Tibial artery (tissue), 4 donors: ENCODE measurements around the gene MPHOSPH9.

Experiments used
- DNase-seq, 2 donors: peaks; one replicate each; pipeline ENCODE4 v3.0.0-alpha.2; 2019
- H3K27ac ChIP-seq, 2 donors: fragments of 200-600 bp; sonication (generic) in 1 of 2; 1 replicate in 1 of 2; 2 replicates in 1 of 2; pipeline ENCODE4 v1.5.1; 2018 to 2019; ENCODE audit warnings: mild to moderate bottlenecking in 1 of 2
- H3K27me3 ChIP-seq, 2 donors: fragments of 200-600 bp; sonication (generic) in 1 of 2; one replicate each; pipeline versions ENCODE4 v1.5.1 to v1.6.0; 2016 to 2019
- H3K36me3 ChIP-seq, 3 donors: fragments of 200-600 bp; sonication (generic) in 2 of 3; one replicate each; pipeline ENCODE4 v1.5.1; 2016 to 2019; ENCODE audit warnings: mild to moderate bottlenecking in 2 of 3
- H3K4me1 ChIP-seq, 4 donors: fragments of 200-600 bp; sonication (generic) in 2 of 4; 1 replicate in 3 of 4; 2 replicates in 1 of 4; pipeline ENCODE4 v1.5.1; 2016 to 2019
- H3K4me3 ChIP-seq, 2 donors: fragments of 200-600 bp; sonication (generic) in 1 of 2; 1 replicate in 1 of 2; 2 replicates in 1 of 2; pipeline ENCODE4 v1.5.1; 2018 to 2019; ENCODE audit warnings: mild to moderate bottlenecking in 2 of 2
- H3K9me3 ChIP-seq, 3 donors: fragments of 200-600 bp; sonication (generic) in 1 of 3; one replicate each; pipeline ENCODE4 v1.5.1; 2016 to 2019
- CTCF ChIP-seq, 2 experiments: fragments of 200-600 bp in 1 of 2; fragments of 450-650 bp in 1 of 2; IDR thresholded peaks; one replicate each; pipeline ENCODE4 v1.5.1; 2017 to 2019; ENCODE audit warnings: antibody characterized with exemption in 2 of 2, mild to moderate bottlenecking in 1 of 2, moderate library complexity in 1 of 2
- intact Hi-C: fragments of 100-400 bp; cut with DNase I; formaldehyde crosslinking; loops from one replicate; pipeline ENCODE4 v1.15.0; 2023; ENCODE audit warnings: low total_unique reads

Gene MPHOSPH9

DNA sequence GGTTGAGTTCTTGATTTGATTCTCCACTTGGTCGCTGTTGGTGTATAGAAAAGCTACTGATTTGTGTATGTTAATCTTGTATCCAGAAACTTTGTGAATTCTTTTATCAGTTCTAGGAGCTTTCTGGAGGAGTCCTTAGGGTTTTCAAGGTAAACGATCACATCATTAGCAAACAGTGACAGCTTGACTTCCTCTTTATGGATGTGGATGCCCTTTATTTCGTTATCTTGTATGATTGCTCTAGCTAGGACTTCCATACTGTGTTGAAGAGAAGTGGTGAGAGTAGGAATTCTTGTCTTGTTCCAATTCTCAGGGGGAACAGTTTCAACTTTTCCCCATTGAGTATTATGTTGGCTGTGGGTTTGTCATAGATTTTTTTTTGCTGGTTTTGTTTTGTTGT is 12.7 kb upstream of the MPHOSPH9 start:
- Histone ChIP-seq H3K4me3 (no peak overlapping the region), H3K9me3 (no peaks in the 10 kb centered on the region), H3K27me3 (no peaks in the 10 kb centered on the region), H3K36me3 (peaks cover 0 to 7% (median 7%) of the 10 kb centered on the region in 3 donors), H3K4me1 (peaks cover 0 to 17% (median 14%) of the 10 kb centered on the region in 4 donors), H3K27ac (no peak overlapping the region)
- intact Hi-C loops: no loop called here
- TF ChIP-seq CTCF (IDR thresholded peaks at IDR 0.05): no peak
- DNase-seq: no peak

GRCh38 chr12:123243671-123244262 is 10.8 kb upstream of the MPHOSPH9 start:
- no peak for TF ChIP-seq CTCF (IDR thresholded peaks at IDR 0.05)
- peaks cover 0 to 7% (median 0%) of the 10 kb centered on the region in 3 donors for H3K36me3 ChIP-seq
- intact Hi-C loops: no loop called here
- no peaks in the 10 kb centered on the region for H3K27me3 ChIP-seq
- H3K4me3 ChIP-seq: no peak overlapping the region
- no peak overlapping the region for H3K27ac ChIP-seq
- peaks cover 0 to 15% (median 13%) of the 10 kb centered on the region in 4 donors for H3K4me1 ChIP-seq
- DNase-seq: no peak
- no peaks in the 10 kb centered on the region for H3K9me3 ChIP-seq

GRCh38 chr12:123242116-123242904 is 9.4 kb upstream of the MPHOSPH9 start:
- intact Hi-C loops: no loop called here
- TF ChIP-seq CTCF (IDR thresholded peaks at IDR 0.05): no peak
- H3K4me1 ChIP-seq: peaks cover 0 to 23% (median 16%) of the 10 kb centered on the region in 4 donors
- H3K27me3 ChIP-seq: no peaks in the 10 kb centered on the region
- no peaks in the 10 kb centered on the region for H3K36me3 ChIP-seq
- peak overlapping the region in 1 of 2 donors; percentile 33 for H3K27ac ChIP-seq
- H3K4me3 ChIP-seq: no peak overlapping the region
- no peaks in the 10 kb centered on the region for H3K9me3 ChIP-seq
- no peak for DNase-seq

DNA sequence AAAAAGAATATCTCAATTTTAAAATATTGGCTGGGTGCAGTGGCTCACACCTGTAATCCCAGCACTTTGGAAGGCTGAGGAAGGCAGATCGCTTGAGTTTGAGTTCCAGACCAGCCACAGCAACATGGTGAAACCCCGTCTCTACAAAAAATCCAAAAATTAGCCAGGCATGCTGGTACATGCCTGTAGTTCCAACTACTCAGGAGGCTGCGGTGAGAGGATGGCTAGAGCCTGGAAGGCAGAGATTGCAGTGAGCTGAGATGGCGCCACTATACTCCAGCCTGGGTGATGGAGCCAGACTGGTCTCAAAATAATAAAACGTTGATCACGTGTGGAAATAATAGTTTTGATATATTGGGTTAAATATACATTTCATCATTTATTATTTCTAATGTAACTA is 6.0 kb upstream of the MPHOSPH9 start:
- Histone ChIP-seq H3K27ac (no peak overlapping the region), H3K4me1 (peaks cover 0 to 45% (median 33%) of the 10 kb centered on the region in 4 donors), H3K9me3 (no peaks in the 10 kb centered on the region), H3K36me3 (no peaks in the 10 kb centered on the region), H3K27me3 (no peaks in the 10 kb centered on the region), H3K4me3 (no peak overlapping the region)
- TF ChIP-seq CTCF (IDR thresholded peaks at IDR 0.05): no peak
- intact Hi-C loops: loop anchor here (10.0 kb wide), 1 partner anchor 84 kb away; the partner anchor contains the start of gene PITPNM2
- no peak for DNase-seq

DNA sequence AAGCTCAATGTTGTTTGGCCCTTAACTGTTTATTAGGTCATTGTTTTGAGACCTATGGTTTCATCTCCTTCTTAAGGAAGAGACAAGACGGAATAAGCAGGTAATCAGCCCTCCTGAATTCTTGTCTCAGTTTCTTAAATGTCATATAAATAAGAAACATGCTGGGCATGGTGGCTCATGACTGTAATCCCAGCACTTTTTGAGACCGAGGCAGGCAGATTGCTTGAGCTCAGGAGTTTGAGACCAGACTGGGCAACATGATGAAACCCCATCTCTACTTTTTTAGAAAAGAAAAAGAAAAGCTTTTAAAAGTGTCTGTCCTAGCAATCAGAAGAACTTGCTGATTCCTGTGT is 5.4 kb upstream of the MPHOSPH9 start:
- Histone ChIP-seq H3K9me3 (no peaks in the 10 kb centered on the region), H3K4me1 (peaks cover 0 to 48% (median 34%) of the 10 kb centered on the region in 4 donors), H3K4me3 (no peak overlapping the region), H3K36me3 (no peaks in the 10 kb centered on the region), H3K27ac (no peak overlapping the region), H3K27me3 (no peaks in the 10 kb centered on the region)
- intact Hi-C loops: loop anchor here (10.0 kb wide), 1 partner anchor 84 kb away; the partner anchor contains the start of gene PITPNM2
- no peak for TF ChIP-seq CTCF (IDR thresholded peaks at IDR 0.05)
- no peak for DNase-seq
